Activated CD4-positive, alpha-beta T cell treated with anti-CD3 and anti-CD28 coated beads for 36 hours (primary cell): ENCODE measurements around the gene PBXIP1. TPM values are rescaled to one million over a fixed set of nuclear protein-coding genes. Genes with fewer than 3 reads are reported as not detected.

Experiments
- ATAC-seq: fragments of 200-7000 bp; cut with Tn5 transposase; one replicate; pipeline ENCODE4 v1.10.0; 2021; ENCODE audit warnings: mild to moderate bottlenecking, moderate library complexity
- CTCF ChIA-PET: fragments of 350-600 bp; sonication (Branson Sonifier 250); formaldehyde crosslinking; loops from one replicate; lab custom pipeline; 2021; ENCODE audit warnings: antibody characterized with exemption; lab: Charles Lee
- POLR2A ChIA-PET: fragments of 350-600 bp; sonication (Branson Sonifier 250); formaldehyde crosslinking; loops from one replicate; lab custom pipeline; 2021; ENCODE audit warnings: antibody characterized with exemption, inconsistent platforms; lab: Charles Lee
- DNase-seq: peaks from one replicate; pipeline ENCODE4 v3.0.0-alpha.2; 2020
- H3K27ac Mint-ChIP-seq: one replicate; pipeline ENCODE4 v1.8.0; 2021; ENCODE audit warnings: mixed read lengths
- H3K27me3 Mint-ChIP-seq: one replicate; pipeline ENCODE4 v1.8.0; 2021; ENCODE audit warnings: mixed read lengths
- H3K36me3 Mint-ChIP-seq: one replicate; pipeline ENCODE4 v1.8.0; 2021; ENCODE audit warnings: low read depth, mixed read lengths
- H3K4me1 Mint-ChIP-seq: one replicate; pipeline ENCODE4 v1.8.0; 2021; ENCODE audit warnings: mixed read lengths
- H3K4me3 Mint-ChIP-seq: one replicate; pipeline ENCODE4 v1.8.0; 2021; ENCODE audit warnings: mild to moderate bottlenecking, moderate library complexity, mixed read lengths
- H3K9me3 Mint-ChIP-seq: one replicate; pipeline ENCODE4 v1.8.0; 2021; ENCODE audit warnings: low read depth, mixed read lengths
- intact Hi-C, 2 experiments: fragments of 100-400 bp; cut with DNase I in 1 of 2; cut with micrococcal nuclease in 1 of 2; formaldehyde crosslinking; loops; one replicate each; pipeline versions ENCODE4 v1.14.2 to v1.15.1; 2022 to 2024; cut with DNase I, micrococcal nuclease
- microRNA-seq: library from miRNA; unstranded; fragments of <30 nt; microRNA quantifications from one replicate; pipeline ENCODE4 v1.2.0, GENCODE V29; 2021; ENCODE audit warnings: borderline replicate concordance
- total RNA-seq, 2 experiments: library from RNA; stranded (reverse); gene quantifications; one replicate each; pipeline ENCODE4 v1.2.3, GENCODE V29; 2021

PBXIP1 gene
- total RNA-seq, 2 experiments from 2014 or later = 22.6 to 28.1 TPM

GRCh38 chr1:154901591-154901990, 54.3 kb downstream of the PBXIP1 start:
- Mint-ChIP-seq H3K4me3 (no peak overlapping the region), H3K27ac (no peak overlapping the region), H3K9me3 (no peaks in the 10 kb centered on the region), H3K4me1 (no peaks in the 10 kb centered on the region), H3K27me3 (peaks cover 2% of the 10 kb centered on the region), H3K36me3 (no peaks in the 10 kb centered on the region)
- ChIA-PET CTCF (interaction anchor here (0.6 to 1.1 kb wide), 3 partner anchors 23 to 341 kb away, joined by 3 read pairs; no protein-coding TSS in a partner anchor), POLR2A (no interaction called here)
- DNase-seq (no peak), ATAC-seq (no peak)
- intact Hi-C loops = no loop called here

DNA sequence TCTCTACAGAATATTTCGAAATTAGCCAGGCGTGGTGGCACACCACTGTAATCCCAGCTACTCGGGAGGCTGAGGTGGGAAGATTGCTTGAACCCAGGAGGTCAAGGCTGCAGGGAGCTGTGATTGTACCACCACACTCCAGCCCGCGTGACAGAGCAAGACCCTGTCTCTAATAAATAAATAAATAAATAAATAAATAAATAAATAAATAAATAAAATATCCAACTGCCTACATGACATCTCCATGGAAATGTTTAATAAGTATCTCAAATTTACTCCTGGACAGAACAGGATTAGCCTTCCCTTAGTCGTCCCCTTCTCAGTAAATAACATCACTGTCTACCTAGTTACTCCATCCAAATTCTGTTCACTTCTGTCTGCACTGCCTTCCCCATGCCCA, 56.9 kb downstream of the PBXIP1 start:
- ChIA-PET CTCF (no interaction called here), POLR2A (no interaction called here)
- Mint-ChIP-seq H3K9me3 (no peaks in the 10 kb centered on the region), H3K36me3 (no peaks in the 10 kb centered on the region), H3K4me3 (no peak overlapping the region), H3K27me3 (peaks cover 2% of the 10 kb centered on the region), H3K4me1 (no peaks in the 10 kb centered on the region), H3K27ac (no peak overlapping the region)
- DNase-seq = no peak
- intact Hi-C loops = no loop called here
- ATAC-seq = no peak

DNA sequence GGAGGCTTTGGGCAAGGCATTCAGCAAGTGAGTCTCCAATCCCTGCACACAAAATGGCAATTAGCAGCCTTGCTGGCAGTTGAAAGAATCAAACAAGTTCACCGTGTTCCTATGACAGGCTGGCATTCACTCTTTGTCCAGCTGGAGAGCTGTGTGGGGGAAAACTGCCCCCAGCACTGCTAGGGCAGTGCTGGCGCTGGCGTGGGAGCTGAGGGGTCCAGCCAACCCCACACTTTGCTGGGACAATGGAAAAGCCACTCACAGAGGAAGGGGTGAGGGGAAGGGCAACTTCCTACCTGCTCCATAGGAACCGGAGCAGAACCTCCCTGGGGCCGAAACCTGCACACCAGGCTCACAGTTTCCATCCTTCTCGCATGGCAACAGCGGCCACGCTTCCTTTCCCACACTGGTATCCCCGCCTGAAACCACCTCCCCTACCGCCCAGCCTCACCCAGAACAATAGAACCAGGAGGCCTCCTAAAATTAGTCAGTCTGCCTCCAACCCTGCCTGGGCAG, 59.1 kb downstream of the PBXIP1 start:
- ChIA-PET CTCF (interaction anchor here (1.0 to 1.1 kb wide), 2 partner anchors 12 to 390 kb away, joined by 3 to 4 read pairs; no protein-coding TSS in a partner anchor), POLR2A (no interaction called here)
- no peak for DNase-seq
- intact Hi-C loops = no loop called here
- ATAC-seq = no peak
- H3K9me3 Mint-ChIP-seq = no peaks in the 10 kb centered on the region
- no peak overlapping the region for H3K4me3 Mint-ChIP-seq
- H3K27me3 Mint-ChIP-seq = peaks cover 2% of the 10 kb centered on the region
- no peak overlapping the region for H3K27ac Mint-ChIP-seq
- no peaks in the 10 kb centered on the region for H3K4me1 Mint-ChIP-seq
- H3K36me3 Mint-ChIP-seq = no peaks in the 10 kb centered on the region

GRCh38 chr1:154895798-154896197, 60.1 kb downstream of the PBXIP1 start:
- DNase-seq = no peak
- no peaks in the 10 kb centered on the region for H3K9me3 Mint-ChIP-seq
- H3K27me3 Mint-ChIP-seq = peaks cover 2% of the 10 kb centered on the region
- ChIA-PET POLR2A (no interaction called here), CTCF (no interaction called here)
- H3K4me3 Mint-ChIP-seq = no peak overlapping the region
- no peaks in the 10 kb centered on the region for H3K4me1 Mint-ChIP-seq
- no peak overlapping the region for H3K27ac Mint-ChIP-seq
- no peaks in the 10 kb centered on the region for H3K36me3 Mint-ChIP-seq
- intact Hi-C loops = no loop called here
- no peak for ATAC-seq

Small RNAs within 50 kb of the gene (microRNA-seq; reads per million reads assigned to microRNA genes)
- not detected for gene MIR4258

Other genes starting within 250 kb of the PBXIP1 start
- under 1 TPM; 0.18 to 0.25 TPM for gene KCNN3, start 85.8 kb downstream of the PBXIP1 start, total RNA-seq
- gene PMVK, start 19.4 kb downstream of the PBXIP1 start, total RNA-seq = 10 to 100 TPM; 17.0 to 36.9 TPM
- gene PYGO2, start 5.7 kb upstream of the PBXIP1 start, total RNA-seq = 10 to 100 TPM; 24.5 to 25.6 TPM
- gene SHC1, start 14.6 kb upstream of the PBXIP1 start, total RNA-seq = 10 to 100 TPM; 45.9 to 65.7 TPM
- gene CKS1B, start 18.6 kb upstream of the PBXIP1 start, total RNA-seq = 100 to 1,000 TPM; 190 to 196 TPM
- gene FLAD1, start 27.2 kb upstream of the PBXIP1 start, total RNA-seq = 10 to 100 TPM; 38.0 to 42.4 TPM
- under 1 TPM; 0.79 to 0.80 TPM for gene LENEP, start 37.5 kb upstream of the PBXIP1 start, total RNA-seq
- gene ZBTB7B, start 46.7 kb upstream of the PBXIP1 start, total RNA-seq = 100 to 1,000 TPM in 1 of 2 experiments, 10 to 100 TPM in 1; 94.0 to 105 TPM
- gene DCST2, start 77.7 kb upstream of the PBXIP1 start, total RNA-seq = under 1 TPM; 0.46 to 0.67 TPM
- gene DCST1, start 77.7 kb upstream of the PBXIP1 start, total RNA-seq = not detected
- gene ADAM15, start 95.2 kb upstream of the PBXIP1 start, total RNA-seq = 10 to 100 TPM; 42.4 to 48.8 TPM
- gene EFNA4, start 107.6 kb upstream of the PBXIP1 start, total RNA-seq = 1 to 10 TPM; 6.3 to 6.5 TPM
- 1 to 10 TPM; 5.1 to 6.9 TPM for gene EFNA3, start 122.7 kb upstream of the PBXIP1 start, total RNA-seq
- gene EFNA1, start 171.8 kb upstream of the PBXIP1 start, total RNA-seq = 1 to 10 TPM in 1 of 2 experiments, under 1 TPM in 1; 0.82 to 1.1 TPM
- gene SLC50A1, start 179.8 kb upstream of the PBXIP1 start, total RNA-seq = 10 to 100 TPM; 50.2 to 58.0 TPM
- 10 to 100 TPM; 29.8 to 34.3 TPM for gene DPM3, start 184.4 kb upstream of the PBXIP1 start, total RNA-seq
- gene KRTCAP2, start 217.2 kb upstream of the PBXIP1 start, total RNA-seq = 100 to 1,000 TPM; 125 to 300 TPM
- gene TRIM46, start 217.8 kb upstream of the PBXIP1 start, total RNA-seq = 1 to 10 TPM; 6.3 to 6.9 TPM